Fibroblast of mammary gland (primary cell): Measurements from ENCODE around the gene DOP1B.
"Not testable (repeated sequence)": the region's sequence is repeated elsewhere in the genome, so short reads cannot be mapped to it uniquely, and the experiment has no call there.

Experiments used
- DNase-seq: peaks from one replicate; pipeline ENCODE4 v3.0.0-alpha.2; 2010; ENCODE audit warnings: low read depth
- H3K4me3 ChIP-seq: 2 replicates; pipeline ENCODE4 v1.5.1; 2011; ENCODE audit warnings: low read depth, mild to moderate bottlenecking, low read length, moderate library complexity; ENCODE audit not compliant: control insufficient read depth
- CTCF ChIP-seq: conservative IDR thresholded peaks from 2 replicates; pipeline ENCODE4 v1.5.1; 2011; ENCODE audit warnings: low read depth, low read length, inconsistent platforms; ENCODE audit not compliant: control insufficient read depth, insufficient read depth

The DOP1B gene

GRCh38 chr21:36188081-36188681, 31.6 kb downstream of the DOP1B start:
- no peak for TF ChIP-seq CTCF
- no peak overlapping the region for H3K4me3 ChIP-seq
- no peak for DNase-seq

- DNase-seq: no peak
- no peak overlapping the region for H3K4me3 ChIP-seq
- no peak for TF ChIP-seq CTCF
These were observed 32.3 kb downstream of the DOP1B start for GRCh38 chr21:36188937-36189336.

- no peak overlapping the region for H3K4me3 ChIP-seq
- no peak for TF ChIP-seq CTCF
- no peak for DNase-seq
These were observed 34.1 kb downstream of the DOP1B start for GRCh38 chr21:36190736-36191135.

DNA sequence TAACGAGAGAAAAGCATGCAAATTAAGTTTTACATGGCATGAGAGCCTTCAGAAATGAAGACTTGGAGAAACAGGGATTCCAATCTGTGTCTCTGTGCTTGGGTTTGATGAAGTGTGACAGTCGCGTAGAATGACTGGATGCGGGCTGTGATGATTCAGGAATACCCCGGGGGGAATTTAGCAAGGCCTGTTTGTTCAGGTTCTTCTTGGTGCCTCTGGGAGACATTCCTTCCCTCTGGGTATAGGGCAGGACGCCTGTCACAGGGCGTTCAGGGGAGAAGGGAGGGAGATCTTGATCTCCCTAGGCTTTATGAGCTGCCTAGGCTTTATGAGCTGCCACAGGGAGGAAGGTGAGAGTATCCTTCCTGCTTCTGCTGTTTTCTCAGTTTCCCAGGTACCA, 36.6 kb downstream of the DOP1B start:
- TF ChIP-seq CTCF: no peak

DNA sequence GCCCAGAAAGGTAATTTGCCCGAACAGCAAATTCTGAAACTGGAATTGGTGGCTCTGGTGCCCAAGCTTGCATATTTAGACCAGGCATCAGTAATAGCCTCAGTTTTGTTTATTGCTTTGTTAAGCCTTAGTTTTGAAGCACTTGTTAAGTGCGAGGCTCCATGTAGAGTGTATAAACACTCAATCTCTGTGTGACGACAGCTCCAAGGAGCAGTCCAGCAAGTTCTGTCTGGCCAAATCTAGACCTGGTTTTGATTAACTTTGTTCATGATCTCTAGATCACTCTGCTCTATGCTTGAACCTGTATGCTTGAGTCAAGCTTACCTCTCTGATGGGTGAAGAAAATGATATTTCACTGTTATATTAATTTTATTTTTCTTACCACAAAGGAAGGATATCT, 37.4 kb downstream of the DOP1B start:
- H3K4me3 ChIP-seq: no peak overlapping the region
- no peak for DNase-seq
- TF ChIP-seq CTCF: no peak

More for the DNA sequence above, 36.6 kb downstream of the DOP1B start:
- H3K4me3 ChIP-seq: no peak overlapping the region
- DNase-seq: no peak

- DNase-seq: no peak
- no peak overlapping the region for H3K4me3 ChIP-seq
- no peak for TF ChIP-seq CTCF
These were observed 39.0 kb downstream of the DOP1B start for GRCh38 chr21:36195613-36196012.

DNA sequence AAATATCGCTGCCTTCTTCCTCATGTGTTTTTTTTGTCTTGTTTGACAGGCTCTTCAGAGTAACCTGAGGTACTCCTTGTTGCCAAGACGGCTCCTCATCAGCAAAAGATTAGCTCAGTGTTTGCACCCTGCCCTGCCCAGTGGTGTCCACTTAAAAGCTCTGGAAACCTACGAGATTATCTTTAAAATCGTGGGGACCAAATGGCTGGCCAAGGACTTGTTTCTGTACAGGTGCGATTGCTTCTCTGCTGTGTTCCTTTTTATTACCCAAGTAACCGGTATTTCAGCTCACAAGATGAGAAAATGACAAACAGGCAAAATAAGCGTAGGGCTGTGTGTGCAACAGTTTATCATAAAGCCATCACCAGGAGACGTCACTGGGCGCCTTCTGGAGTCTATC, 42.4 kb downstream of the DOP1B start:
- no peak for DNase-seq
- H3K4me3 ChIP-seq: no peak overlapping the region
- TF ChIP-seq CTCF: no peak

- not testable (repeated sequence) for H3K4me3 ChIP-seq, DNase-seq
These were observed 43.0 kb downstream of the DOP1B start for GRCh38 chr21:36199575-36199974.
